ENCODE results near the gene UMAD1. TPM values are rescaled to one million over a fixed set of nuclear protein-coding genes. Genes with fewer than 3 reads are reported as not detected.

UMAD1 gene
- total and polyA plus RNA-seq, 2 of the 4 experiments (the other 2 are of a cell fraction), result 5.2 to 8.4 TPM

GRCh38 chr7:7706101-7706511, 65.6 kb downstream of the UMAD1 start:
- dilution Hi-C loops (cut with HindIII; ENCODE audit: low sequenced_read_pairs, unreplicated experiment) (no loop called here), in situ Hi-C loops (cut with MboI; ENCODE audit: low sequenced_read_pairs) (no loop called here), intact Hi-C loops (cut with micrococcal nuclease) (no loop called here)
- TF ChIP-seq RFX5 (IDR thresholded peaks at IDR 0.05; ENCODE audit: low read depth, low read length) (no peak), SMC3 (IDR thresholded peaks at IDR 0.05; ENCODE audit: low read depth, low read length) (no peak), BHLHE40 (IDR thresholded peaks at IDR 0.05; ENCODE audit: low read depth, low read length) (no peak), FOS (IDR thresholded peaks at IDR 0.05; ENCODE audit: low read depth, low read length) (no peak)
- Histone ChIP-seq H3K27me3 (ENCODE audit: control insufficient read depth, insufficient read depth, low read length) (no peaks in the 10 kb centered on the region), H3K23ac (ENCODE audit: low read depth, low read length) (no peak overlapping the region), H4K5ac (ENCODE audit: low read depth, low read length) (no peak overlapping the region), H2BK15ac (ENCODE audit: low read depth, low read length) (no peak overlapping the region), H3K36me3 (ENCODE audit: control insufficient read depth, insufficient read depth, low read length) (no peaks in the 10 kb centered on the region), H3K9me1 (ENCODE audit: insufficient read depth, low read length) (no peaks in the 10 kb centered on the region; the same call in 1 of the 2 replicates), H4K20me1 (ENCODE audit: insufficient read depth, low read length) (no peaks in the 10 kb centered on the region), H3K4me2 (ENCODE audit: low read depth, low read length) (no peak overlapping the region), H3K27ac (ENCODE audit: insufficient read depth, low read length) (no peak overlapping the region), H3K4ac (ENCODE audit: low read depth, low read length) (no peak overlapping the region), H4K8ac (ENCODE audit: low read depth in 2 of 2, low read length in 2 of 2) (no peak overlapping the region), H2AK9ac (replicated peaks; ENCODE audit: low read depth, low read length, poor library complexity) (no peak overlapping the region), H3K9ac (ENCODE audit: low read depth, low read length) (no peak overlapping the region), H2BK120ac (ENCODE audit: low read depth, low read length) (no peak overlapping the region), H3K4me3 (ENCODE audit: insufficient read depth, low read depth, low read length) (no peak overlapping the region), H3K79me1 (ENCODE audit: low read depth in 1 of 2, low read length in 2 of 2) (peaks cover 0 to 2% of the 10 kb centered on the region in 2 experiments; a peak in 2 of 4 replicates), H3K4me1 (ENCODE audit: control insufficient read depth, insufficient read depth, low read length) (no peaks in the 10 kb centered on the region), H2AFZ (replicated peaks; ENCODE audit: low read length, poor library complexity) (no peak overlapping the region), H3K56ac (ENCODE audit: extremely low read depth, insufficient read depth, low read length) (no peak overlapping the region), H2AK5ac (ENCODE audit: low read depth, low read length) (no peak overlapping the region), H2BK5ac (ENCODE audit: low read depth, low read length, poor library complexity, severe bottlenecking) (no peak overlapping the region), H3K14ac (replicated peaks; ENCODE audit: low read depth, low read length) (no peak overlapping the region), H4K91ac (ENCODE audit: insufficient read depth, low read depth, low read length) (no peak overlapping the region), H3K18ac (ENCODE audit: low read depth, low read length) (no peak overlapping the region), H2BK20ac (ENCODE audit: low read depth, low read length) (no peak overlapping the region), H3K9me3 (ENCODE audit: control insufficient read depth, insufficient read depth, low read length) (no peaks in the 10 kb centered on the region)
- no TSS peak for BruUV-seq (replicated peaks)
- POLR2A ChIA-PET (ENCODE audit: unreplicated experiment), result no interaction called here
- CTCF ChIA-PET, result no interaction called here
- ATAC-seq (ENCODE audit: low read depth) (no peak), DNase-seq (no peak)
- WGBS, 2 experiments (ENCODE audit: extremely low coverage in 2 of 2, insufficient read length in 1 of 2), result no CpG with 5 or more reads among the region's 1 CpG
